ENCODE data around the gene PAX9.

Gene PAX9

DNA sequence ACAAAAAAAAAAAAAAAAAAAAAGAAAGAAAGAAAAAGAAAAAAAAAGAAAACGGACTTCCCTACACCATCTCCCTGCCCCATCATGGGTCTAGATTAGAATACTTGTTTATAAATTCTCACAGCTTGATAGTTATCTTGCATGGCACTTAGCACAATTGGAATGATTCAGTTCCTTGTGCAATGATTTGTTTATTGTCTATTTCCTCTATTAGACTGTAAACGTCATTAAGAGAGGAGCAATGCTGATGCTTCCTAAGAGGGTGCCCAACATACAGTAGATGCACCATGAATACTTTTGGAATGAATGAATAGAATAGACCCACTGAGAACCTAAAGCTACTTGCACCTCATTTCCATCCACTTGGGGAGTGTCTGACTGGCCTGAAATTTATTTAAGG is 40.8 kb downstream of the PAX9 start:
- POLR2A ChIA-PET, result no interaction called here
- CTCF ChIA-PET, result no interaction called here
- no peak for DNase-seq (ENCODE audit: extremely low spot score)
- TF ChIP-seq FOXM1 (IDR thresholded peaks at IDR 0.05; ENCODE audit: borderline replicate concordance) (no peak), BHLHE40 (IDR thresholded peaks at IDR 0.05; ENCODE audit: borderline replicate concordance) (no peak), CTBP1 (IDR thresholded peaks at IDR 0.05; ENCODE audit: borderline replicate concordance) (no peak), ARNT (IDR thresholded peaks at IDR 0.05) (no peak), TARDBP (IDR thresholded peaks at IDR 0.05) (no peak), FOXA1 (IDR thresholded peaks at IDR 0.05) (no peak), HDGF (IDR thresholded peaks at IDR 0.05; ENCODE audit: borderline replicate concordance) (no peak), PKNOX1 (IDR thresholded peaks at IDR 0.05) (no peak)

- CTCF ChIA-PET, result no interaction called here
- no peak for TF ChIP-seq ELF4 (IDR thresholded peaks at IDR 0.05)
- TF ChIP-seq SP1 (IDR thresholded peaks at IDR 0.05), result no peak
- TF ChIP-seq NFRKB (IDR thresholded peaks at IDR 0.05), result no peak
- TF ChIP-seq CTBP1 (IDR thresholded peaks at IDR 0.05; ENCODE audit: borderline replicate concordance), result no peak
- no peak for TF ChIP-seq BHLHE40 (IDR thresholded peaks at IDR 0.05; ENCODE audit: borderline replicate concordance)
- no peak for TF ChIP-seq FOXM1 (IDR thresholded peaks at IDR 0.05; ENCODE audit: borderline replicate concordance)
- no peak for TF ChIP-seq ARNT (IDR thresholded peaks at IDR 0.05)
- no peak for TF ChIP-seq FOXA1 (IDR thresholded peaks at IDR 0.05)
- TF ChIP-seq TARDBP (IDR thresholded peaks at IDR 0.05), result no peak
- TF ChIP-seq PKNOX1 (IDR thresholded peaks at IDR 0.05), result no peak
- TF ChIP-seq SUZ12 (IDR thresholded peaks at IDR 0.05), result no peak
- TF ChIP-seq FOXK2 (IDR thresholded peaks at IDR 0.05), result no peak
Observed at GRCh38 chr14:36707570-36707969, 45.9 kb downstream of the PAX9 start.

DNA sequence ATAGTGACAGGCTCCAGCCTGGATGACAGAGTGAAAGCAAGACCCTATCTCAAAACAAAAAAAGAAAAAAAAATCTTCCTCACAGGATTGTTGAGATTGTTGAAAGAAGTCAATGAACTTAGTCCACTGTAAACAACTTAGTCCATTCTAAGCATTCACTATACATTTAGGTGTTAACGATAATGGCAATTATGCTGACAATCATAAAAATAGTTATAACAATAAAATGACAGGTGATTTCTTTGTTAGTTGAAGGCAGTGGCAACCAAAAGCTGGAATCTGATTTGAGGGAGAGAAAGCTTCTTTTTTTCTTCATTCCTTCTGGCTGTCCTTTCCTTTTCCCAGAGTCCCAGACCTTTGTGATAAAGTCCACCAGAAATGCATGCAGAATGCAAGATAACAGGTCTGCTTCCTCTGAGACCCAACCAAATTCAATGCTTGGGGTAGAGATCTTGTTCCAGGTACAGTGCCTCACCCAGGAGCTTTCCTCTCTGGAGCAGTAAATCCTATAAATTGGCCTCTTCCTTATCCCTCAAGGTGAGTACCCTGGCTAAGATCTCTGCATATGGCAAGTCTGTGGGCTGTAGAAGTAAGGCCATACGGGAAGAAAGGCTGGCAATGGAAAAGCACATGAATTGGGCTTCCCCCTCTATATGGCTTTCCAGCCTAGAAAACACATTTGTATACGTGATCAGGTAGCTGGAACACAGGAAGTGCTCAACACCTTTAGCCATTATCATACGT is 52.5 kb downstream of the PAX9 start:
- DNase-seq (ENCODE audit: extremely low spot score), result no peak
- ChIA-PET POLR2A (no interaction called here), CTCF (interaction anchor here (1.2 kb wide), 1 partner anchor 34 kb away, joined by 3 read pairs; no protein-coding TSS in a partner anchor)
- TF ChIP-seq TARDBP (IDR thresholded peaks at IDR 0.05) (no peak), SUZ12 (IDR thresholded peaks at IDR 0.05) (no peak), HDGF (IDR thresholded peaks at IDR 0.05; ENCODE audit: borderline replicate concordance) (no peak), PKNOX1 (IDR thresholded peaks at IDR 0.05) (no peak), SP1 (IDR thresholded peaks at IDR 0.05) (no peak), LEF1 (IDR thresholded peaks at IDR 0.05; ENCODE audit: borderline replicate concordance) (no peak), NFRKB (IDR thresholded peaks at IDR 0.05) (no peak), CTBP1 (IDR thresholded peaks at IDR 0.05; ENCODE audit: borderline replicate concordance) (no peak), BHLHE40 (IDR thresholded peaks at IDR 0.05; ENCODE audit: borderline replicate concordance) (no peak), FOXM1 (IDR thresholded peaks at IDR 0.05; ENCODE audit: borderline replicate concordance) (no peak), ELF4 (IDR thresholded peaks at IDR 0.05) (no peak), ARNT (IDR thresholded peaks at IDR 0.05) (no peak), FOXK2 (IDR thresholded peaks at IDR 0.05) (no peak), ZNF384 (IDR thresholded peaks at IDR 0.05) (no peak), FOXA1 (IDR thresholded peaks at IDR 0.05) (no peak), L3MBTL2 (conservative IDR thresholded peaks at IDR 0.05) (no peak)

More at GRCh38 chr14:36707570-36707969, 45.9 kb downstream of the PAX9 start:
- POLR2A ChIA-PET, result no interaction called here
- no peak for DNase-seq (ENCODE audit: extremely low spot score)

GRCh38 chr14:36716614-36717184 is 55.0 kb downstream of the PAX9 start:
- DNase-seq (ENCODE audit: extremely low spot score), result no peak
- ChIA-PET POLR2A (no interaction called here), CTCF (no interaction called here)
- TF ChIP-seq BHLHE40 (IDR thresholded peaks at IDR 0.05; ENCODE audit: borderline replicate concordance) (no peak), CTBP1 (IDR thresholded peaks at IDR 0.05; ENCODE audit: borderline replicate concordance) (no peak), FOXM1 (IDR thresholded peaks at IDR 0.05; ENCODE audit: borderline replicate concordance) (no peak), LEF1 (IDR thresholded peaks at IDR 0.05; ENCODE audit: borderline replicate concordance) (no peak), HDGF (IDR thresholded peaks at IDR 0.05; ENCODE audit: borderline replicate concordance) (no peak), ARNT (IDR thresholded peaks at IDR 0.05) (no peak), FOXA1 (IDR thresholded peaks at IDR 0.05) (no peak), FOXK2 (IDR thresholded peaks at IDR 0.05) (no peak), SUZ12 (IDR thresholded peaks at IDR 0.05) (no peak), TARDBP (IDR thresholded peaks at IDR 0.05) (no peak), SP1 (IDR thresholded peaks at IDR 0.05) (no peak), L3MBTL2 (conservative IDR thresholded peaks at IDR 0.05) (no peak), PKNOX1 (IDR thresholded peaks at IDR 0.05) (no peak), ELF4 (IDR thresholded peaks at IDR 0.05) (no peak), ZNF384 (IDR thresholded peaks at IDR 0.05) (no peak), NFRKB (IDR thresholded peaks at IDR 0.05) (no peak)

GRCh38 chr14:36717363-36717762 is 55.7 kb downstream of the PAX9 start:
- ChIA-PET POLR2A (no interaction called here), CTCF (interaction anchor here (0.8 kb wide), 1 partner anchor 65 kb away, joined by 3 read pairs; no protein-coding TSS in a partner anchor)
- TF ChIP-seq FOXA1 (IDR thresholded peaks at IDR 0.05) (no peak), ELF4 (IDR thresholded peaks at IDR 0.05) (no peak), CTBP1 (IDR thresholded peaks at IDR 0.05; ENCODE audit: borderline replicate concordance) (no peak), PKNOX1 (IDR thresholded peaks at IDR 0.05) (no peak), SUZ12 (IDR thresholded peaks at IDR 0.05) (no peak), FOXM1 (IDR thresholded peaks at IDR 0.05; ENCODE audit: borderline replicate concordance) (no peak), LEF1 (IDR thresholded peaks at IDR 0.05; ENCODE audit: borderline replicate concordance) (no peak), FOXK2 (IDR thresholded peaks at IDR 0.05) (no peak), TARDBP (IDR thresholded peaks at IDR 0.05) (no peak), HDGF (IDR thresholded peaks at IDR 0.05; ENCODE audit: borderline replicate concordance) (no peak), SP1 (IDR thresholded peaks at IDR 0.05) (no peak), ZNF384 (IDR thresholded peaks at IDR 0.05) (no peak), ARNT (IDR thresholded peaks at IDR 0.05) (no peak), NFRKB (IDR thresholded peaks at IDR 0.05) (no peak), L3MBTL2 (conservative IDR thresholded peaks at IDR 0.05) (no peak), BHLHE40 (IDR thresholded peaks at IDR 0.05; ENCODE audit: borderline replicate concordance) (no peak)
- no peak for DNase-seq (ENCODE audit: extremely low spot score)

All from HEK293T (cell line).